Endometrial microvascular endothelial cells (primary cell): Measurements from ENCODE around the gene DDX24. TPM values are rescaled to one million over a fixed set of nuclear protein-coding genes. Genes with fewer than 3 reads are reported as not detected.
"Not testable (repeated sequence)": the region's sequence is repeated elsewhere in the genome, so short reads cannot be mapped to it uniquely, and the experiment has no call there.

Experiments
- in situ Hi-C: cut with HindIII; loops from 2 replicates; pipeline ENCODE4 v1.10.0; 2017; ENCODE audit warnings: low sequenced_read_pairs, low pct_unique_long_range_greater_than_20kb; ENCODE audit errors: inconsistent ontology term
- total RNA-seq: library from RNA; depleted of rRNA; stranded (reverse); fragments of >200 nt; gene quantifications from one replicate; pipeline ENCODE4 v1.2.3, GENCODE V29; 2015; ENCODE audit errors: inconsistent ontology term

Gene DDX24
- total RNA-seq, 1 donor from 2014 or later = 110 TPM

DNA sequence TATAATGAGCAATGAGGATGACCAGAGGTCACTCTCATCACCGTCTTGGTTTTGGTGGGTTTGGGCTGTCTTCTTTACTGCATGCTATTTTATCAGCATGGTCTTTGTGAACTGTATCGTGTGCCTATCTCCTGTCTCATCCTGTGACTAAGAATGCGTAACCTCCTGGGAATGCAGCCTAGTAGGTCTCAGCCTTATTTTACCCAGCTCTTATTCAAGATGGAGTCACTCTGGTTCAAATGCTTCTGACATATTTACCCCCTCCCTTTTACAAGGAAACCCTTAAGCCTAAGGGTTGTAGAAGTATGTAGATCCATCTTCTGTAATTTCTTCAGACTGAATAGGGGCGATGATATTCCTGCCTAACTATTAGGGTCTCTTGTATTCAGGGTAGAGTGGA is 8.5 kb upstream of the DDX24 start:
- in situ Hi-C loops = no loop called here

DNA sequence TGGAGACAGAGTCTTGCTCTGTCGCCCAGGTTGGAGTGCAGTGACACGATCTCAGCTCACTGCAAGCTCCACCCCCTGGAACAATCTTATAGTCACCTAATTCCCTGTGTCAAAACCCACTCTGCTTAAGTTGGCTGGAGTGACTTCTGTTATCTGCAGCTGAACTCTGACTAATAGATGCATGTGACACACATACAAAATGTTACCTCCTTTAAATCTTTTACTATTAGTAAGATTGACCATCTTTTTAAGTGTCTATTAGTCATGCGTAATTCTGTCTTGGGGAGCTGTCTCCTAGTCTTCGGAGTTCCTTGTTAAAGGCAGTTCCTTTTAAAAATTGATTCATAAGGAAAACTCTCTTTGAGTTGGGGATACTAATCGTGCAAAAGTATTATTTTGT is 7.5 kb upstream of the DDX24 start:
- in situ Hi-C loops = no loop called here

DNA sequence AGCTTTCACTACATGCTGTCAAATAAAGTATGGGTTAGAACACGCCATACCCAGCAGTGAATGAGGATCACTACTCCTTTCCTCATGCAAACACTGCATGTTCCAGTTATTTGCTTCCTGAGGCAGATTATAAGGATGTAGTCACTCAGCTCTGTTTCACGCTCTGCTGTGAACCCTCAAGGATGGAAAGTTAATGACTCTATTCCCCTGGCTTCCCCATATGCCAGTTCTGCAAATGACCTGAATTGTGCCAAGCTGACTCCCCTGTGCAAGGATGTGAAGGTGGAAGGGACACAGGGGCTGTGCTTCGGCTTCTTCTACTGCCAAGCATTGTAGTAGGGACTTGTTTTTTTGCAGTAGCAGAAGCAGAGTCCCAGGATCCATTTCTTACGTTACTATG is 6.9 kb upstream of the DDX24 start:
- in situ Hi-C loops = no loop called here

DNA sequence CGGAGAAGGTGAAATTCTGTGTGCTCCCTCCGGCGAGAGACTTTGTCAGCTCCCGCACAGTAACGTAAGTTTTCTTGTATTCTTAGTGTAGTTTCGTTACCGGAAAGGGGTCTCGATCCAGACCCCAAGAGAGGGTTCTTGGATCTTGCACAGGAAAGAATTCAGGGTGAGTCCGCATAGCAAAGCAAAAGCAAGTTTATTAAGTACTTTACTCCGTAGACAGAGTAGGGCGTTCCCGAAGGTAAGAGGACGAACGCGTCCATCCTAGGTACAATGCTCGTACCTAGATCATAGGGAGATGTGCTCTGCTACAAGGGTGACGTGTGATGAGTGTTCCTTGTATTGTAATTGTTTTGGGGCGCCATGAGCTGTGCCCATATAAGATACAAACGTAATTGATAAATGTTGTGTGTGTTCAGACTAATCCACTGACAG is 401 bp upstream of the DDX24 start:
- in situ Hi-C loops = no loop called here

DNA sequence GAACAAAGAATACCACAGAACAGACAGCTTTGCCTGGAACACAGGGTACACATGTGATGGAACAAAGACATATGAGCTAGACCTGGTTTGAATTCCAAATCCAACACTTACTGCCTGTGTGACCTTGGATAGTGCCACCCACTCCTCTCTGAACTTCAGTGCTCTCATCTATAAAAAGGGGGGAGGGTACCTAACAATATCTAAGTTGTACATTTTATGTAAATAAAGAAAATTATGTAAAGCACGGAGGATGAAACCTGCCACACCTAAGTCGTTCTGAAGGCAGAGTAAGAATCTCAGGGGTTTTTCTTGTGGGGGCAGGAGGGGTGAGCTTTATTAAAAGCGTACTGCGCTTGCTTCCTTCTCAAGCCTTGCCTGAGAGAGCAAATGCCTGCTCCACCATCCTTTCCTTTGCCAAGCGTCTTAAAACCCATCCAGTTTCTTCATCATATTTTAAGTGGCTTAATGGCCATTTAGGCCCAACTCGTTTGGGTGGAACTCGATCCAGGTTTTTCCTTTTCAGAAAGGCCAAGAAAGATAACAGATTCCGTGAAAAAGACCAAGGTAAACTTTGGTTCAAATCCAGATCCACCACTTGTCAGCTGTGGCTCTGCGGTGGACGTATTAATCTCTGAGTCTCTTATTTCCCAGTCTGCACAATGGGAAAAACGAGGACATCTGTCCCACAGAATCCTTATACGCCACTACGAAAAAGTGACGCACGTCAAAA is 946 bp downstream of the DDX24 start:
- in situ Hi-C loops = no loop called here

DNA sequence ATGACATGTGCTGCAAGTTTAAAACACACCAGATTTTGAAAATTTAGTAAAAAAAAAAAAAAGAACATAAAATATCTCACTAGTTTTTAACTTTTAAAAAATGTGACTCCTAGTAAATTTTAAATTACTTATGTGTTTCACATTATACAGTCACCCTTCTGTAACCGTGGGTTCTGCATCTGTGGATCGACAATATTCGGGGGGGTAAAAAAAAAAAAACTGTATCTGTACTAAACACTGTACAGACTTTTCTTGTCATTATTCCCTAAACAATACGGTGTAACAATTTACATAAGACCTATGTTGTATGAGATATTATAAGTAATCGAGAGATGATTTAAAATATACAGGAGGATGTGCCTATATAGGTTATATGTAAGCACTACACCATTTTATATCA is 3.2 kb downstream of the DDX24 start:
- in situ Hi-C loops = no loop called here

DNA sequence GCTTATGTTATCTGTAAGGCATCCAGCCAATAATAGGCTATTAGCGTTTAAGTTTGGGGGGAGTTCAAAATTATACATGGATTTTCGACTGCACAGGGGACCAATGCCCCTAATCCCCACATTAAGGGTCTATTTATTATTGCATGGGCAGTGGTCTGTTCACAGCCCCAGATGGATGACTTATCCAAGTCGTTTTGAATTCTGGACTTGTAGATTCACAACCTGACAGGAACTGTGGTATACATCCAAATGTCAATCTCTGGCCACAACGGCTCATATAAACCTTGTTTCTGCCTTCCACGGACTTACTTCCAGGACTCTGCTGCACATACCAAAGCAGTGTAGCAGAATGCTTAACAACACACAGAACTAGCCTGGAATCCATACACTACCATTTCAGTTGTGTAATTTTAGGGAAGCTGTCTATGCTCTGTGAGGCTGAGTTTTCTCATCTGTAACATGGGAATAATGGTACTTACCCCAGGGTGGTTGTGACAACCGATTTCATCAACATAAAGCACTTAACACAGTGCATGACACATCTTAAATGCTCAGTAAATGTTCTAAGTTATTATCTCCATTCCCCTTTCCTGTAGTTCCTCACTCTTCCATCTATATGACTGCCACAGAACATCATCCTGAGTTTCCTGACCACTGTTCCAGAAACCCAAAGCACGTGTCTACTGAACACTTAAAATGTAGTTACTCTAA is 3.7 kb downstream of the DDX24 start:
- in situ Hi-C loops = no loop called here

DNA sequence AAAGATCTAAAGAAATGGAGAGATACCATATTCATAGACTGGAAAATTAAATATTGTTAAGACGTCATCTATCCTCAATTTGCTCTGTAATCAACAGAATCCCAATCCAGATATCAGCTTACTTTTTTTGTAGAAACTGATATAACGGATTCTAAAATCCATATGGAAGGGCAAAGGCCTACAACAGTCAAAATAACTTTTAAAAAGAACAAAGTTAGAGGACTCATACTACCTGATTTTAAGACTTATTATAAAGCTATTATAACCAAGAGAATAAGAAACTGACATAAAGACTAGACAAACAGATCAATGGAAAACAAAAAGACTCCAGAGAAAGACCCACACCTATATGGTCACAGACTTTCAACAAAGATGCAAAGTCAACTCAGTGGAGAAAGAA is 6.0 kb downstream of the DDX24 start:
- in situ Hi-C loops = no loop called here

DNA sequence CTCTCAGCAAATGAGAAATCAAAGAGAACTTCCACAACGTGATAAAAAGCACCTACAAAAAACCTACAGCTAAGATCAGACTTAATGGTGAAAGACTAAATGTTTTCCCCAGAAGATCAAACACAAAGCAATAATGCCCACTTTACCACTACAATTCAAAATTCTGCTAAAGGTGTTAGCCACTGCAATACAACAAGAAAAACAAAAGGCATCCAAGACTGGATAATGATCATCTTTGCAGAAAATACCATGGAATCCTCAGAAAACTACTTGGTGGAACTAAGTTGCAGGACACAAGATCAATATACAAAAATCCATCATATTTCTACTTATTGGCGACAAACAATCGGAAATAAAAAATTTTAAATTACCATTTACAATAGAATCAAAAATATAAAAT is 6.5 kb downstream of the DDX24 start:
- in situ Hi-C loops = no loop called here

DNA sequence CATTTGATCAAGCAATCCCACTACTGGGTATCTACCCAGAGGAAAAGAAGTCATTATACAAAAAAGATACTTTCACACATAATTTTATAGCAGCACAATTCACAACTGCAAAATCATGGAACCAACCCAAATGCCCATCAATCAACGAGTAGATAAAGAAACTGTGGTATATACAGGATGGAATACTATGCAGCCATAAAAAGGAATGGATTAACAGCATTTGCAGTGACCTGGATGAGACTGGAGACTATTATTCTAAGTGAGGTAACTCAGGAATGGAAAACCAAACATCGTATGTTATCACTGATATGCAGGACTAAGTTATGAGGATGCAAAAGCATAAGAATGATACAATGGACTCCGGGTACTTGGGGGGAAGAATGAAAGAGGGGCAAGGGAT is 8.9 kb downstream of the DDX24 start:
- in situ Hi-C loops = not testable (repeated sequence)

DNA sequence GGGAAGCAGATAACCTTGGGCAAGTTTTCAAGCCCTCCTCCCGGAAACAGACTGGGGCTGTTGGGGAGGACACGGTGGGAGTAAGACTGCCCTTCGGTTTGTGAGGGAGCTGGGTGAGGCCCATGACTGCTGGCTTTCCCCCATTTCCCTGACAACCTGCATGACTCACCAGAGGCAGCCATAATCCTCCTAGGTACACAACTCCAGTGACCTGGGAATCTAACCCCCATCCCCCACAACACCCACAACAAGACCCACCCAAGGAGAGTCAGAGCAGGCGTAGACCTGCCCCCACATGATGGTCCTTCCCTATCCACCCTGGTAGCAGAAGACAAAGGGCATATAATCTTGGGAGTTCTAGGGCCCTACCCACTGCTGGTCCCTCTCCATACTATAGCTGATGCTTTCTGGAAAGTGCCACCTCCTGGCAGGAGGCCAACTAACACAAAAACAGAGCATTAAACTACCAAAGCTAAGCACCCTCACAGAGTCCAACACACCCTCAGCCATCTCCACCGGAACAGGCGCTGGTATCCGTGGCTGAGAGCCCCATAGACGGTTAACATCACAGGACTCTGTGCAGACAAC is 14.8 kb downstream of the DDX24 start:
- in situ Hi-C loops = no loop called here

DNA sequence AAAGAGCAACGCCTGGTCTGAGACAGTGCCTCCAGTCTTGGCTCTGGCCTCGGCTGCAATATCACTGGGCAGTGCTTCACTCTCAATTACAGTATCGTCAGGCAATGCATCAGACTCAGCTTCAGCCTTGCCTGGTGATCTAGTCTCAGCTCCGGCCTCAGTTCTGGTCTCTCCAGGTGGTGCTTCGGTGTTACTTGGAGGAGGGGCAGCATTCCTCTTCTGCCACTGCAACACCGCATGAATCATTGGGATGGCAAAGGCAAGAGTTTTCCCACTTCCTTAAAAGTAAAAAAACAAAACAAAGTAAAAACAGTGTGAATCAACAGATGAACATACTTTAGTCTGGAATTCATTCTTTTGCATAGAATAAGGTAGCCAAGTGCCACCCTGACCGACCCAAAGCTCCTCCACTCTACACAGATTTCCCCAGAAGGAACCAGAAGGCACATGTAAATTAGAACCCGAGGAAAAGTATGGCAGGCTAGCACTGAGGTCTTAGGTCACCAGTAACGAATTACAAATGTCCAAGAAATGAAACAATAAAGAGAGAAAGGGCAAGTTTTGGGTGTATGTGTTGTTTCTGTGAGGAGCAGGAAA is 18.6 kb downstream of the DDX24 start:
- in situ Hi-C loops = no loop called here

DNA sequence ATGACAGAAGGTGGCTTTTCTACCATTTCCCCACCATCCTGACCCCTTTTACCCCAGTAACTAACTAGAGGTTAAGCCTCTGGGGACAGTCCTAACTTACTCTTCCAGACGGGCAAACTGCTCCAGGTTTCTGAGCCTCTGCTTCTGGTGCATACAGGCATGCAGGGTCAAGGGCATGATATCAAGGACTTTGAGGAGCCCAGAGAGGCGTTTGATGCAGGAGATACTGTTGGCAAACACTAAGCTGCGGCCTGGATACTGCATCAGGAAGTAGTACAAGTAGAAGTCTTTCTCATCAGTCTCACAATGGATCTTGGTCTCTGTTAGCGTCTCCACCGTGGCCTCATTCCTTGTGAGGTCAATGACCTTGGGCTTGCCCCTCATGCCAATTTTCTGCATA is 21.0 kb downstream of the DDX24 start:
- in situ Hi-C loops = no loop called here

DNA sequence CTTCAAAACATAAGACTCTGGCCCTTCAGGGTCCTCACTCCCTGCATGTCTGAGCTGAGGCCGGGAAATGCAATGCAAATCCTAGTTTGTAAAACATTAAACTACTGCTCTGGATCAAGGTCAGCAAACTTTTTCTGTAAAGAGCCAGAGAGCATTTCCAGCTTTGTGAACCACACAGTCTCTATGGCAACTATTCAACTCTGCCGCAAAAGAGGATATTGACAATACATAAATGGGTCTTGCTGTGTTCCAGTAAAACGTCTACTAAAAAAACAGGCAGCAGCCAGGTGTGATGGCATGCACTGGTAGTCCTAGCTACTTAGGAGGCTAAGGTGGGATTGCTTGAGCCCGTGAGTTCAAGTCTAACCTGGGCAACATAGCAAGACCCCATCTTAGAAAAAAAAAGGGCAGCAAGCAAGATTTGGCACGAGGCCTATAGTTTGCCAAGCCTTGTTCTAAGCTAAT is 22.3 kb downstream of the DDX24 start:
- in situ Hi-C loops = no loop called here

DNA sequence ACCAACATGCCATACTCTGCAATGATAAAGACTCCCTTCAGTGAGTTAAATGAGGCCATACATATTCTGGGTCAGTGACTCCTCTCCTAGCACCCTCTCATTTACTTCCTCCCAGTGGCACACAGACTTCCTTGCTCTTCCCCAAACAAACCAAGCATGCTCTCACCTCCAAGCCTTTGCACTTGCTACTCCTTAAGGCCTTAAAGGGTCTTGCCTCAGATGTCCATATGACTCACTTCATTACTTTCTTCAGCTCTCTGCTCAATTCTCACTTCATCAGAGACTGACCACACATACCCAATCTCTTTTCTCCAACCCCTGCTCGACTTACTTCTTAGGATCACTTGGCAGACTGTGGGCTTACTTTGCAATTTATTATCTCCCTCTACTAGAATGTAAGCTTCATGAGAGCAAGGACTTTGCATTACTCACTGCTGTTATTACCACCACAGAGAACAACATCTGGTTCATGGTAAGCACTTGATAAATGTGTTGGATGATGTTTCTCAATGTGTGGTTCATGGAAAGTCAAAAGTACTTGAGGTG is 22.8 kb downstream of the DDX24 start:
- in situ Hi-C loops = no loop called here

DNA sequence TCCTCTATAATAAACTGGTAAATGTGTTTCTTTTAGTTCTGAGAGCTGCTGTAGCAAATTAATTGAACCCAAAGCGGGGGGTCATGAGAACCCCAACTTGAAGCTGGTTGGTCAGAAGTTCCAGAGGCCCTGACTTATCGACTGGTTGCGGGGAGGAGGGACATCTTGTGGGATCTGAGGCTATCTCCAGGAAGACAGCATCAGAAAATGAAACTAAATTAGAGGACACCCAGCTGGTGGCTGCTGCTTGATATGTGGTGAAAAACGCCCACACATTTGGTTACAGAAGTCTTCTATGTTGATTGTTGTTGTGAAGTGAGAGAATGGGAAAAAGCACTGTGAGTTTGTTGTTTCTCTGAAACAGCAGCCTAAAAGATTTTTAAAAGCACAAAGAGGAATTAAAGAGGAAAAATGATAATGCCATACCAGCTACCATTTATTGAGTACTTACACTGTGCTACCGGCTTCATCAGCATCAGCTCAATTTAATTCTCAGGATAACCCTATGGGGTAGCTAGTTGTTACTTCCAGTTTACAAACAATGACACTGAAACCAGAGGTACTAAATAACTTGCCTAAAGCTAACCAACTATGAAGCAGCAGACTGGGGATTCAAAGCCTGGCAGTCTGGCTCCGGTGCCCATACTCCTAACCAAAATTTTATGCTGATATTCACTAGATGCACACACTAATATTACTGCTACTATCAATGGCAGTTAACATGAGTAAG is 24.3 kb downstream of the DDX24 start:
- in situ Hi-C loops = no loop called here

DNA sequence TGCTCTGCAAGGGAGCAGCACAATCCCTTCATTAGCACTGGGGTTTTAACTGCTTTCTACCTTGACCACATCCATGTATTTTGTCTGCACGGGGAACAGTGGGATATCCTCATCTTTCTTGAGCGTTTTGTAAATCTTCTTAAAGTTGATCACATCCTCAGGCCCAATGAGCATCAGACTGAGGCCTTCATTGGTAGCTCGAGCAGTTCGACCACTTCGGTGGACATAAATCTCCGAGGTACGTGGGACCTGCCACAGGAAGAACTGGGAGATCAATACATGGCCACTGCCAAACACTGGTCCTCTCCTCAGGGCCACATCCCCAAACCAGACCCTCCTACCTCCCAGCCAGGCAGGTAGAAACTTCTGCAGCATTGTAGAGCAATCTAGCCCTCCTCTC is 26.1 kb downstream of the DDX24 start:
- in situ Hi-C loops = no loop called here

DNA sequence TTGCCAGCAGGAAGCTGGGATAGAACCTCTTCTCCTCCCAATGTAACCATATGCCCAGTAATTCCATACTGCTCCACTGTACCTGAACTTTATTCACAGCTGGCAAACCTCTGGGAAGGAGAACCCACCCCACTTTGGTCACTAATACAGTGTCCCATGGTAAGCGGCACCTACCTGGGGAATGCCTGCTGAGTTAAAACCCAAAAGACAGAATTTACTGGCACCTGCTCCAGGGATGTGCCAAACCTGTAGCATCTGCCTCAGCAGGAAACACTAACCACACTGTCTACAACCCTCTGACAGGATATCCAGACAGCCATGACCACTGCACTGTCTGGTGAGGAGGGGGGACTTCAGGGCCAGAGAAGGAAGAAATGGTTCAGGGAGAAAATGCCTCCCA is 26.6 kb downstream of the DDX24 start:
- in situ Hi-C loops = no loop called here

DNA sequence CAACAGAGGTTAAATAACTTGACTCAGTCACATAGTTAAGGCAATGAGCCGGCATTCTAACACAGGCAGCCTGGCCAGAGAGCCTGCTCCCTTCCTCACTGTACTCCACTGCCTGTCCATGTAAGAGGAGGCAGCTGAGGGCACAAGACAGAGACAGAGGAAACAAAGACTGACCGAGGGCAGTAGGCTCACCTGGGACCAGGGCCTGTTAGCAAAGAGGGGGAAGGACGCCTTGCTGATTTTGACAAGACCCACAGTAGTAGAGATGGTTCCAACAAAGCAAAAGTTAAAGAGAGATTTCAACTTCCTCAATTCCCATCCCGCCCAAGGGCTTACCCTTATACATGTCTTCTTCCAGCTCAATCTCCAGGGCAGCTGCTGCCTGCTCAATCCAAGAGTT is 28.3 kb downstream of the DDX24 start:
- in situ Hi-C loops = no loop called here
